ENCODE results near the gene RBL2. TPM values are rescaled to one million over a fixed set of nuclear protein-coding genes. Genes with fewer than 3 reads are reported as not detected.
"Not testable (repeated sequence)": the region's sequence is repeated elsewhere in the genome, so short reads cannot be mapped to it uniquely, and the experiment has no call there.

RBL2 gene
- total and polyA plus RNA-seq, 2 of the 8 experiments (the other 6 are each of a cell fraction or from before 2014, with no cell fraction given): 13.9 to 22.1 TPM

- TF ChIP-seq, protein P1, sequence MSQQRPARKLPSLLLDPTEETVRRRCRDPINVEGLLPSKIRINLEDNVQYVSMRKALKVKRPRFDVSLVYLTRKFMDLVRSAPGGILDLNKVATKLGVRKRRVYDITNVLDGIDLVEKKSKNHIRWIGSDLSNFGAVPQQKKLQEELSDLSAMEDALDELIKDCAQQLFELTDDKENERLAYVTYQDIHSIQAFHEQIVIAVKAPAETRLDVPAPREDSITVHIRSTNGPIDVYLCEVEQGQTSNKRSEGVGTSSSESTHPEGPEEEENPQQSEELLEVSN (IDR thresholded peaks at IDR 0.05): no peak
Observed at GRCh38 chr16:53511403-53512280, 77.4 kb downstream of the RBL2 start (continued).

- H4K91ac ChIP-seq (replicated peaks; ENCODE audit: insufficient read length, low read length); H3K27ac ChIP-seq (ENCODE audit: low read depth, low read length): not testable (repeated sequence)
Observed at GRCh38 chr16:53512795-53513194, 78.5 kb downstream of the RBL2 start.

More at GRCh38 chr16:53512795-53513194, 78.5 kb downstream of the RBL2 start:
- H2BK5ac ChIP-seq (ENCODE audit: low read depth, low read length); H3K23me2 ChIP-seq (ENCODE audit: low read depth, low read length); H3K36me3 ChIP-seq (ENCODE audit: control insufficient read depth in 2 of 4, insufficient read depth in 4 of 4, low read length in 3 of 4); H3K4me2 ChIP-seq (ENCODE audit: insufficient read depth in 1 of 2, low read depth in 2 of 2, low read length in 2 of 2); H2BK20ac ChIP-seq (ENCODE audit: low read length); H4K5ac ChIP-seq (ENCODE audit: insufficient read length, low read depth, low read length); H3K79me1 ChIP-seq (ENCODE audit: low read depth, low read length); POLR2A ChIA-PET (ENCODE audit: partially characterized antibody); H3K56ac ChIP-seq (replicated peaks; ENCODE audit: insufficient read length, low read depth, low read length); H2BK12ac ChIP-seq (ENCODE audit: low read depth, low read length); H4K8ac ChIP-seq (ENCODE audit: extremely low read depth, insufficient read depth, low read length); H3K23ac ChIP-seq (ENCODE audit: insufficient read length); H3K27me3 ChIP-seq (replicated peaks in 1 of 4; ENCODE audit: control insufficient read depth in 3 of 4, extremely low read depth in 1 of 4, insufficient read depth in 3 of 4, low read length in 3 of 4); H3K14ac ChIP-seq (ENCODE audit: insufficient read length); H2AK5ac ChIP-seq (ENCODE audit: low read depth, low read length); H3K79me2 ChIP-seq (ENCODE audit: control insufficient read depth in 1 of 2, insufficient read depth in 2 of 2, low read length in 2 of 2); FAIRE-seq; H3K18ac ChIP-seq (ENCODE audit: extremely low read depth, low read length); H2BK15ac ChIP-seq (ENCODE audit: low read length); H4K20me1 ChIP-seq (replicated peaks in 1 of 2; ENCODE audit: control insufficient read depth in 1 of 2, insufficient read depth in 2 of 2, low read length in 2 of 2); H3K9ac ChIP-seq (replicated peaks in 1 of 4; ENCODE audit: extremely low read depth in 1 of 4, low read depth in 3 of 4, low read length in 3 of 4); H2BK120ac ChIP-seq (replicated peaks; ENCODE audit: low read depth, low read length); H2AFZ ChIP-seq (ENCODE audit: low read length); H3K4me1 ChIP-seq (replicated peaks in 1 of 4; ENCODE audit: control insufficient read depth in 3 of 4, insufficient read depth in 4 of 4, low read length in 3 of 4); H3K4ac ChIP-seq (replicated peaks; ENCODE audit: insufficient read length, low read depth, low read length); H3K9me3 ChIP-seq (ENCODE audit: insufficient read depth in 2 of 2, low read depth in 1 of 2, low read length in 1 of 2); H3K4me3 ChIP-seq (ENCODE audit: extremely low read depth in 1 of 4, insufficient read depth in 2 of 4, low read depth in 3 of 4, low read length in 4 of 4); DNase-seq (ENCODE audit: low read depth in 1 of 2, low spot score in 2 of 2): not testable (repeated sequence)
- CTCF ChIA-PET (ENCODE audit: partially characterized antibody): interaction anchor here (1.0 to 1.5 kb wide), 2 partner anchors 16 to 21 kb away, joined by 3 read pairs; no protein-coding TSS in a partner anchor
- WGBS, 2 experiments (ENCODE audit: extremely low coverage in 1 of 2, insufficient coverage in 1 of 2, insufficient read length in 1 of 2, insufficient replicate concordance in 2 of 2, low coverage in 1 of 2, low lambda C conversion rate in 2 of 2, missing lambda C conversion rate in 1 of 2): 90% methylated on average over 1 of the region's 1 CpG; no CpG with 5 or more reads in 1 of the 2 experiments
